Peyer's patch (tissue), 4 donors: ENCODE results near the gene LUC7L.

Experiments
- CTCF ChIP-seq, 6 experiments: fragments of 450-650 bp in 4 of 6; fragments of 200-600 bp in 2 of 6; sonication (generic) in 1 of 6; IDR thresholded peaks; one replicate each; pipeline ENCODE4 v1.5.1; 2017 to 2019; ENCODE audit warnings: antibody characterized with exemption in 6 of 6, mild to moderate bottlenecking in 3 of 6, moderate library complexity in 1 of 6
- POLR2A ChIP-seq, 2 donors: fragments of 450-650 bp; IDR thresholded peaks; one replicate each; pipeline ENCODE4 v1.5.1; 2017; ENCODE audit warnings: antibody characterized with exemption in 2 of 2, mild to moderate bottlenecking in 2 of 2, moderate library complexity in 2 of 2

GRCh38 chr16:275786-276232 lies 46.6 kb upstream of the LUC7L start, which contains the start of gene RGS11:
- TF ChIP-seq CTCF (IDR thresholded peaks at IDR 0.05) (no peak), POLR2A (IDR thresholded peaks at IDR 0.05) (no peak)
